Measurements from ENCODE around the gene ADAP1. TPM values are rescaled to one million over a fixed set of nuclear protein-coding genes. Genes with fewer than 3 reads are reported as not detected.

ADAP1 gene
- total RNA-seq, 2 experiments from 2014 or later, result 14.1 to 16.1 TPM

DNA sequence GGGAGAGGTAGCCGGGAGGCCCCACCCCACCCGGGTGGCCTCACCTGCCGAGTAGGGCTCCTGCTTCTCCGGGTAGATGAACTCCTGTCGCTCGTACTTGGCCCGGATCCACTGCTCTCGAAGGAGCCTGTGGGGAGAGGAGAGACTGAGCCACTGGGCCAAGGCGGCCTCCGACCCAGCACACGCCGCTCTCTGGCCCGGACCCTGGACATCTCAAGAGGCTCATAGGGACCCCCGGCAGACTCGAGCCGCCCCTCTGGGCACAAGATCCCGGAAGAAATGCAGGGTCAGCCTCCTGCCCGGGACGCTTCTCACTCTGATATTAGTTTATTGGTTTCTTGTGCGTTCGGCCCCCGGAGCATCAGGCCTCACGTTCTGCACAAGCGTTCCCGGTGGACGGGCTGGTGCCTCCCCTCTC lies 34.5 kb downstream of the ADAP1 start:
- no peak overlapping the region for H3K4me3 Mint-ChIP-seq
- H3K4me1 Mint-ChIP-seq (ENCODE audit: low read depth), result peaks cover 36% of the 10 kb centered on the region
- no peaks in the 10 kb centered on the region for H3K9me3 Mint-ChIP-seq
- H3K27ac Mint-ChIP-seq, result no peak overlapping the region
- no peaks in the 10 kb centered on the region for H3K36me3 Mint-ChIP-seq
- intact Hi-C loops (cut with micrococcal nuclease), result loop anchor here (5.0 kb wide), 3 partner anchors 88 to 568 kb away; partner anchors contain the start of gene SUN1
- ChIA-PET POLR2A (no interaction called here), CTCF (no interaction called here)
- no peaks in the 10 kb centered on the region for H3K27me3 Mint-ChIP-seq
- no peak for DNase-seq

DNA sequence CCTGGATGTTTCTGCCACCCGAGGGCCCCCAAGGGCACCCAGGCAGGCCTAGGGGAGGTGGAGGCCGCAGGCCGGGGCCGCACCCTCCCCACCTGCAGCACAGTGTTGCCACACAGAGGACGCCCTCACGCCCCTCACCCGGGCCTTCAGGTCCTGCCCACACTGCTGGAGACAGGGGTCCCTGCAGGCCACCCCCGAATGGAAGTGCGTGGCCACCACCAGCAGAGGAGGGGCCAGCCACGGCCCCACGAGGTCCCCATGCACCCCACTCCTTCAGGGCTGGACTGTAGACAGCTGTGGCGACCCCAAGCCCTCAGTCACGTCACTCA lies 35.4 kb downstream of the ADAP1 start:
- no peaks in the 10 kb centered on the region for H3K36me3 Mint-ChIP-seq
- POLR2A ChIA-PET, result no interaction called here
- no peak overlapping the region for H3K4me3 Mint-ChIP-seq
- intact Hi-C loops (cut with micrococcal nuclease), result no loop called here
- no peaks in the 10 kb centered on the region for H3K27me3 Mint-ChIP-seq
- no peak overlapping the region for H3K27ac Mint-ChIP-seq
- CTCF ChIA-PET, result no interaction called here
- H3K4me1 Mint-ChIP-seq (ENCODE audit: low read depth), result peaks cover 31% of the 10 kb centered on the region
- no peak for DNase-seq
- no peaks in the 10 kb centered on the region for H3K9me3 Mint-ChIP-seq

DNA sequence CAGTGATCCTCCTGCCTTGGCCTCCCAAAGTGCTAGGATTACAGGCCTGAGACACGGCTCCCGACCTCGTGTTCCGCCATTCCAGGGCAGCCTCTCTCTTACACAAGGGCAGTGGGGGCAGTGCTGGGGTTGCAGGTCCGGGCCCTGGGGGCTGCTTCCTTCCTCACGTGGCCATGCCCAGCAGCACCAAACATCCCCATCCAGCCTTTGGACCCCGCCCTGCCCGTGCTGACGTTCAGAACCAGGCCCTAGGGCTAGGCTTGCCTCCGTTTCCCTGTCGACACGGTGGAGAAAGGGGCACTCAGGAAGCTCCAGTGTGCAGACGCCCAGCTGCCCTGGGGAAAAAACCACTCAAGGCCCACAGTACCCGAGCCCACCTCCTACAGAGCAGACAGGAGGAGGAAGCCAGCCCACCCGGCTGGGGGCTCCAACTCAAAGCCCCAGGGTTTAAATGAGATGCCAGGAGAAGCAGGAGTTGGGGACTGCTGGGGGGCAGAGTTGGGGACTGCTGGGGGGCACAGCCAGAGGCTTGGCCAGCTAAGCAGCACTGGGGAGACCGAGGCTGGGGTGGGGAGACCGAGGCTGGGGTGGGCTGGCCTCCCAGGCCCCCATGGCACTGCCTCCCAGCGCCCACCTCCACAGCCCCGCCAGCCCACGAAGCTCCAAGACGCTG lies 35.9 kb downstream of the ADAP1 start:
- Mint-ChIP-seq H3K36me3 (no peaks in the 10 kb centered on the region), H3K9me3 (no peaks in the 10 kb centered on the region)
- no peak for DNase-seq

DNA sequence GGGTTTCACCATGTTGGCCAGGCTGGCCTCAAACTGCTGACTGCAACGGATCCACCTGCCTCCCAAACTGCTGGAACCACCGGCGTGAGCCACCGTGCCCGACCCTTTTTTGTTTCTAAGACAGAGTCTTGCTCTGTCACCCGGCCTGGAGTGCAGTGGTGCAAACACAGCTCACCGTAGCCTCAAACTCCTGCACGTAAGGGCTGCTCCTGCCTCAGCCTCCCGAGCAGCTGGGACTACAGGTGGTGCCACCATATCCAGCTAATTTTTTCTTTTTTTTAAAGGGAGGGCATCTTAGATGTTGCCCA lies 36.4 kb downstream of the ADAP1 start:
- peaks cover 24% of the 10 kb centered on the region for H3K4me1 Mint-ChIP-seq (ENCODE audit: low read depth)
- no peaks in the 10 kb centered on the region for H3K36me3 Mint-ChIP-seq
- no peak for DNase-seq
- no peak overlapping the region for H3K27ac Mint-ChIP-seq
- H3K4me3 Mint-ChIP-seq, result no peak overlapping the region
- intact Hi-C loops (cut with micrococcal nuclease), result no loop called here
- H3K27me3 Mint-ChIP-seq, result no peaks in the 10 kb centered on the region
- no peaks in the 10 kb centered on the region for H3K9me3 Mint-ChIP-seq
- ChIA-PET POLR2A (no interaction called here), CTCF (interaction anchor here (1.1 kb wide), 1 partner anchor 9 kb away, joined by 3 read pairs; no protein-coding TSS in a partner anchor)

More for the DNA sequence above, 35.9 kb downstream of the ADAP1 start:
- Mint-ChIP-seq H3K4me3 (no peak overlapping the region), H3K27ac (no peak overlapping the region), H3K4me1 (ENCODE audit: low read depth) (peaks cover 29% of the 10 kb centered on the region), H3K27me3 (no peaks in the 10 kb centered on the region)
- intact Hi-C loops (cut with micrococcal nuclease), result no loop called here
- ChIA-PET POLR2A (no interaction called here), CTCF (interaction anchor here (1.1 kb wide), 1 partner anchor 9 kb away, joined by 3 read pairs; no protein-coding TSS in a partner anchor)

DNA sequence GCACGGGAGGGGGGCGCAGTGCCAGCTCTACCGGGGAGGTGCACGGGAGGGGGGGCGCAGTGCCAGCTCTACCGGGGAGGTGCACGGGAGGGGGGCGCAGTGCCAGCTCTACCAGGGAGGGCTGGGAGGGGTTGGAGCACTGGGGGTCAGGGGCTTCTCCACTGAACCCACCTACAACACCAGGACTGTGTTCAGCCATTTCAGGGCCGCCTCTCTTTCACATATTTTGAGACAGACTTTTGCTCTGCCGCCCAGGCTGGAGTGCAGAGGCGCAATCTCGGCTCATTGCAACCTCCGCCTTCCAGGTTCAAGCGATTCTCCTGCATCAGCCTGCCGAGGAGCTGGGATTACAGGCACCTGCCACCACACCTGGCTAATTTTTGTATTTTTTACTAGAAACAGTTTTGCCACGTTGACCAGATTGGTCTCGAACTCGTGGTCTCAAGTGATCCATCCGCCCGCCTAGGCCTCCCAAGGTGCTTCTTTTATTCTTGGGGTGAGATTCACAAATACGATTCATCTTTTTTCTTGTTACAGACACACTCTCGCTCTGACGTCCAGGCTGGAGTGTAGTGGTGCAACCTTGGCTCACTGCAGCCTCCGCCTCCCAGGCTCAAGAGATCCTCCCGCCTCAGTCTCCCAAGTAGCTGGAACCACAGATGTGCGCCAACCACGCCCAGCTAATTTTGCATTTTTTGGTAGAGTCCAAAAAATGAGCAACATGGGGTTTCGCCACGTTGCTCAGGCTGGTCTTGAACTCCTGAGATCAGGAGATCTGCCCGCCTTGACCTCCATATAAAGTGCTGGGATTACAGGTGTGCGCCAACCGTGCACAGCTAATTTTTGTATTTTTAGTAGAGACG lies 37.0 kb downstream of the ADAP1 start:
- no peak for DNase-seq
- H3K4me1 Mint-ChIP-seq (ENCODE audit: low read depth), result peaks cover 19% of the 10 kb centered on the region
- H3K27ac Mint-ChIP-seq, result no peak overlapping the region

DNA sequence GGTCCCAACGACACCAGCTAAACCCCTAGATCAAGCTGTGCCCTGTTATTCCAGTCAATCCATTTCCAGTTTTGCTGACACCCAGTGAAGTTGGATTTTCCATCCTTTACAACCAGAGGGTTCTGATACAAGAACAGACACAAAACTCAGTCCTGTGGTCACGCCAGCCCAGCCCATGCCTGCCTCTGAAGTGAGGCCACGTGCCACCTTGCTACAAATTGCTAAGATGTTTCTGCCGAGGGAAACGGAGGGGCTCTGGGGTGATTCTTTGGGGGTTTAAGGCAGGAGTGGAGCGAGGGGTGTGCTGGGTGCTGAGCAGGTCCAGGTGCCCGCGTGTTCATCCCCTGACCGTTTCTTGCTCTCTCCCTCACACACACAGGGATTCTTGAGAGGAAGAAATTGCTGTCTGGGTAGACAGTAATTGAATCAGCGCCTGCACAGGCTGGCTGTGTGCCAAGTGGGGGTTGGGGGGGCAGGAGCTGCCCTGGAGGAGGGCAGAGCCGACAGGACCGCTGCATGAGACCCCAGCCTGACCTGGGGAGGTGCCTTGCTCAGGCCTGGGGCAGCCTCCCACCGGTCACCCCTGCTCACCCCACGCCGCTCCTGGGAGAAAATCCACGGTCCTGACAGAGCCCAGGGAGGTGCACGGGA lies 38.1 kb downstream of the ADAP1 start:
- ChIA-PET CTCF (no interaction called here), POLR2A (no interaction called here)
- intact Hi-C loops (cut with micrococcal nuclease), result no loop called here
- Mint-ChIP-seq H3K36me3 (no peaks in the 10 kb centered on the region), H3K27me3 (no peaks in the 10 kb centered on the region), H3K4me1 (ENCODE audit: low read depth) (peaks cover 13% of the 10 kb centered on the region), H3K4me3 (no peak overlapping the region), H3K27ac (no peak overlapping the region), H3K9me3 (no peaks in the 10 kb centered on the region)
- DNase-seq, result no peak

More for the DNA sequence above, 37.0 kb downstream of the ADAP1 start:
- CTCF ChIA-PET, result interaction anchor here (1.1 kb wide), 1 partner anchor 8 kb away, joined by 3 read pairs; no protein-coding TSS in a partner anchor
- intact Hi-C loops (cut with micrococcal nuclease), result no loop called here
- Mint-ChIP-seq H3K4me3 (no peak overlapping the region), H3K9me3 (no peaks in the 10 kb centered on the region), H3K27me3 (no peaks in the 10 kb centered on the region), H3K36me3 (no peaks in the 10 kb centered on the region)
- POLR2A ChIA-PET, result no interaction called here

DNA sequence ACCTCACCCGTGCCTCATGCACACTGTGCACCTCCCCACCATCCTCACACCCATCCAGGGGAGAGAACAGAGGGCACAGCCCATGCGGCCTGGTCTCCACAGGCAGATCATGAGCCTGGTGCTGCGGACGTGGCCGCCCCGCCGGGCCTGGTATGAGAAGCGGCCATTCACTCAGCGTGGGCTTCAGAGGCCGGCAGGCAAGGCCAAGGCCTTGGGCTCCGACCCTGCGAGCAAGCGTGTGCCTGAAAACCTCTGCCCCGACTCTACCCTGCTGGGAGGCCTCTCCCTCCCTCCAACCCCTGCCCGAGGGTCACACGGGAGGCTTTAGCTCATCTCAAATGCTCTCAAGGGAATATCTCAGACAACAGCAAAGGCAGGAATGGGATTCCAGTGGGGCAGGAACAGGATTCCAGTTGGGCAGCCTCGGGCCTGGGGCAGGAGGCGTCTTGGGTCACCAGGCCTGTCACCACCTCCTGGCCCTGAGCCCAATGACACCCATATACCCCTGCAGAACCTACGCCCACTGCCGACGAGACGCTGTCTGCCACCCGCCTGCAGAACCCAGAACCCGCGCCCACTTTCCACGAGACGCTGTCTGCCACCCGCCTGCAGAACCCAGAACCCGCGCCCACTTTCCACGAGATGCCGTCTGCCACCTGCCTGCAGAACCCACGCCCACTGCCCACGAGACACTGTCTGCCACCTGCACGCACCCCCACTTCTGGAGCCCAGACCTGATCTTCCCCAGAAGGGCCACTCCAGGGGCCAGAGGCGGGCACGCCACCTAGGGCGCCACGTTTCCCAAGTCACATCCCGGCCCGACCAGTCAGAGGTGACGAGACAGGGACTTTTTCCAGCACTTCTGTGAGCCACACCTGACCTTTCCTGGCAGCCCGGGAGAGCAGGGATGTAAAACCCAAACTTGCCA lies 38.9 kb downstream of the ADAP1 start:
- Mint-ChIP-seq H3K4me1 (ENCODE audit: low read depth) (peaks cover 4% of the 10 kb centered on the region), H3K27ac (no peak overlapping the region), H3K27me3 (no peaks in the 10 kb centered on the region), H3K9me3 (no peaks in the 10 kb centered on the region), H3K36me3 (no peaks in the 10 kb centered on the region), H3K4me3 (no peak overlapping the region)
- no peak for DNase-seq
- intact Hi-C loops (cut with micrococcal nuclease), result no loop called here
- CTCF ChIA-PET, result no interaction called here
- POLR2A ChIA-PET, result no interaction called here

DNA sequence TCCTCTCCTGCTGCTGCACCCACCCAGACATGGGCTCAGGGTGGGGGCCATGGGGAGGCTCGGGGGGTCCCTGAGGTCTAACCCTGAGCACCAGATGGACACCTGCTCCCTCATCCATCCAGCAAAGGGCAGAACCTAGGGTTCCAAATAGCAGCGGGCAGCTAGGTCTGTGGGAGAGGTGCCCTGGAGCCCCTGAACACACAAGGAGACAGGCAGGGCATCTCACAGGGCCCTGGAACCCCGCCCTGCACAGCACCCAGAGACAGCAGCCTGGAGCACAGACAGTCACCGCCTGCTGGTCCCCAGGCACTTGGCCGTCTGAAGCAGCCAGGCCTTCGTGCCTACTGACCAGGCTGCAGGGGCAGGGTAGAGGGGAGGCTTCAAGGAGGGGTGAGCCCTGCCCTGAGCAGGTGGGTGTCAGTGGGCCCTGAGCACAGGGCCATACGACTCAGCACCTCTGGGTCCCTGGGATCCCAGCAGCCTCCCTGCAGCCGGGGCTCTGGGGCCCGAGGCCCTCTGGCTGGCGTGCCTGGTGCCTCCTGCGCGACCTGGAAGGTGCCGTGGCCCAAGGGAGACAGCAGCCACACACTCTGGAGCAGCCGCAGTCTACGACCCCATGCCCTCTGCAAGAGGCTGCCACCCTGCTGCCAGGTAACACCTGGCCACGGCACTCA lies 39.8 kb downstream of the ADAP1 start:
- DNase-seq, result no peak
- H3K4me1 Mint-ChIP-seq (ENCODE audit: low read depth), result peaks cover 11% of the 10 kb centered on the region
- no peaks in the 10 kb centered on the region for H3K9me3 Mint-ChIP-seq
- no peaks in the 10 kb centered on the region for H3K27me3 Mint-ChIP-seq
- ChIA-PET POLR2A (no interaction called here), CTCF (no interaction called here)
- H3K36me3 Mint-ChIP-seq, result no peaks in the 10 kb centered on the region
- no peak overlapping the region for H3K4me3 Mint-ChIP-seq
- no peak overlapping the region for H3K27ac Mint-ChIP-seq
- intact Hi-C loops (cut with micrococcal nuclease), result no loop called here

DNA sequence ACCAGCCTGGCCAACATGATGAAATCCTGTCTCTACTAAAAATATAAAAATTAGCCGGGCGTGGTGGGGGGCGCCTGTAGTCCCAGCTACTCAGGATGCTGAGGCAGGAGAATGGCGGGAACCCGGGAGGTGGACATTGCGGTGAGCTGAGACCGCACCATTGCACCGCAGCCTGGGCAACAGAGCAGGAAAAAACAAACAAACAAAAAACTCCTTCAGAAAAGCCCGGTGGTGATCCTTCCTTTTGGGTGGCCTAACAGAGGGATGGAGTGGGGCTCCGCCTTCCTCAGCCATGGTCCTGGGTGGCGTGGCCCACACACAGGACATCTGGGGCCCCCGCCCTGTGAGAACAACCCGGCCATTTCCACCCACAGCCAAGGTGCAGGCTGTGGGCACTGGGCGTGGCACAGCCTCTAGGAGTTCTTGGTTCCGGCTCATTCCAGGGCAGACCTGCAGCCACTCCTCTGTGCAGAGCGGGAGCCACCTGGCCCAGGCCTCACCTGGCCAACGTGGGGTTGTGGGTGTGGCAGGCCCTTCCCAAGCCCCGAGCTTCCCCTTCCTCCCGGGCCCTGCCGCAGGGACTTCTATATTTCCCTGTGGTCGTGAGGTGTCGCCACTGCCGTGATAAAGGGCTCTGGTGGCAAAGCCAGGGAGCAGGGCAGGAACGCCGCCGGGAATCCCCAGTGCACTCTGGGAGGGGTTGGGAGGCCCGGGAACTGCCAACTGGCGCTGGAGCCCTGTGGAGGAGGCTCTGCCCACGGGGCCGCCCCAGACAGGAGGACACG lies 40.6 kb downstream of the ADAP1 start:
- Mint-ChIP-seq H3K27me3 (no peaks in the 10 kb centered on the region), H3K36me3 (no peaks in the 10 kb centered on the region), H3K4me1 (ENCODE audit: low read depth) (peaks cover 10% of the 10 kb centered on the region), H3K27ac (no peak overlapping the region), H3K4me3 (no peak overlapping the region), H3K9me3 (no peaks in the 10 kb centered on the region)
- CTCF ChIA-PET, result no interaction called here
- POLR2A ChIA-PET, result no interaction called here
- intact Hi-C loops (cut with micrococcal nuclease), result no loop called here
- no peak for DNase-seq

DNA sequence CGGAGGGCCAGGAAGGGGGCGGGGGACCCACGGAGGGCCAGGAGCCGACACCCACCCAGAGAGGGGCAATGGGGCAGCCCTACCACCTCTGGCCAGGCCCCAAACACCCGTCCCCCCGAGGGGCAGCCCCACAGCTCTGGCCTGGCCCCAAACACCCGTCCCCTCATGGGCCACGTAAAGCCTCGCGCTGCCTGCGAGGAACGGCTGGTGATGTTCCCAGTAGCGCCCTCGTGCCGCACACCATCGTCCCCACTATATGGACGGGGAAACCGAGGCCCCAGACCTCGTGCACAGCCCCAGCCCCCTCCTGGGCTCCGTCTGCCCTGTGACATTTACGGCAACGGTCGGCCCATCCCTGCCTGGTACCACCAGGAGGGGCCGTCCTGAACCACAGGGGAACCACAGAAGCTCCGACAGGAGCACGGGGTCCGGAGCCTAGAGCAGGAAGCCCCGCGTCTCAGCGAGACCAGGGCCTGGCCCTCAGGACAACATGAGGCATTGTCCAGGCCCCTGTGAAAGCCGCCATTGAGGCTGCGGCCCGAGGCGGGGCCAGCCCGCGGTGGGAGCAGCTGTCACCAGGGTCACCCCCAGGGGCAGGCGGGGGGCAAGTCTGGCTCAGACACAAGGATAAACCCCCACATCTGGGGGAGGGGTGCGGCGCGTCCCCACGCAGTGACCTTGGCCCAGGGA lies 42.5 kb downstream of the ADAP1 start:
- CTCF ChIA-PET, result interaction anchor here (5.6 kb wide), 1 partner anchor 62 kb away, joined by 27 read pairs; the partner anchor contains the start of gene COX19
- no peak overlapping the region for H3K4me3 Mint-ChIP-seq
- intact Hi-C loops (cut with micrococcal nuclease), result no loop called here
- POLR2A ChIA-PET, result interaction anchor here (0.6 to 1.4 kb wide), 2 partner anchors 11 to 51 kb away, joined by 3 to 4 read pairs; no protein-coding TSS in a partner anchor
- peaks cover 10% of the 10 kb centered on the region for H3K4me1 Mint-ChIP-seq (ENCODE audit: low read depth)
- no peaks in the 10 kb centered on the region for H3K9me3 Mint-ChIP-seq
- H3K36me3 Mint-ChIP-seq, result no peaks in the 10 kb centered on the region
- no peak overlapping the region for H3K27ac Mint-ChIP-seq
- no peak for DNase-seq
- H3K27me3 Mint-ChIP-seq, result no peaks in the 10 kb centered on the region

Measured in activated CD4-positive, alpha-beta memory T cell treated with anti-CD3 and anti-CD28 coated beads for 36 hours (primary cell).